HepG2 (cell line): Measurements from ENCODE around the gene SIK3. TPM values are rescaled to one million over a fixed set of nuclear protein-coding genes. Genes with fewer than 3 reads are reported as not detected.

Experiments used
- SPEN ChIP-seq: sonication (generic); formaldehyde crosslinking; IDR thresholded peaks from 2 replicates; pipeline ENCODE4 v1.5.1; 2020; ENCODE audit warnings: low read depth, mild to moderate bottlenecking, missing genetic modification reagents
- THAP8 ChIP-seq: sonication (generic); formaldehyde crosslinking; IDR thresholded peaks from 2 replicates; pipeline ENCODE4 v1.5.1; 2020; ENCODE audit warnings: missing genetic modification reagents, mild to moderate bottlenecking, borderline replicate concordance
- ZBTB40 ChIP-seq, 2 experiments: fragments of 450-650 bp in 1 of 2; sonication (generic) in 1 of 2; formaldehyde crosslinking in 1 of 2; IDR thresholded peaks; 2 replicates each; pipeline versions ENCODE4 v1.6.1 to v1.8.0; 2016 to 2022; ENCODE audit warnings: antibody characterized with exemption in 1 of 2, mild to moderate bottlenecking in 1 of 2, missing genetic modification reagents in 1 of 2
- ZNF652 ChIP-seq: IDR thresholded peaks from 2 replicates; pipeline ENCODE4 v1.6.1; 2016; ENCODE audit warnings: low read depth, borderline replicate concordance
- ZNF660 ChIP-seq: sonication (generic); formaldehyde crosslinking; IDR thresholded peaks from 2 replicates; pipeline ENCODE4 v1.5.1; 2020; ENCODE audit warnings: mild to moderate bottlenecking, low read depth, missing genetic modification reagents, borderline replicate concordance
- ZNF710 ChIP-seq: sonication (generic); formaldehyde crosslinking; IDR thresholded peaks from 2 replicates; pipeline ENCODE4 v1.5.0; 2020; ENCODE audit warnings: mild to moderate bottlenecking, missing genetic modification reagents, borderline replicate concordance
- ZSCAN21 ChIP-seq: sonication (generic); formaldehyde crosslinking; IDR thresholded peaks from 2 replicates; pipeline ENCODE4 v1.8.0; 2022; ENCODE audit warnings: mild to moderate bottlenecking, missing genetic modification reagents, moderate library complexity, borderline replicate concordance
- polyA plus RNA-seq, 8 experiments: library from polyadenylated mRNA; depleted of rRNA in 3 of 8; stranded (reverse) in 7 of 8; unstranded in 1 of 8; fragments of >200 nt; fragmentation: Illumina TruSeq in 4 of 8; extraction: Trizol in 4 of 8; gene quantifications; 2 replicates each; pipeline versions ENCODE4 v1.2.1 to v1.2.3, GENCODE V29; 2011 to 2016; ENCODE audit warnings: low read depth in 4 of 8, missing spikeins in 1 of 8, mixed read lengths in 1 of 8; ENCODE audit not compliant: insufficient read depth in 1 of 8
- total RNA-seq, 5 experiments: library from RNA; depleted of rRNA; stranded (reverse); fragments of >200 nt; fragmentation: Illumina TruSeq; extraction: Trizol; gene quantifications; 2 replicates each; pipeline ENCODE4 v1.2.3, GENCODE V29; 2016; ENCODE audit warnings: low read depth in 1 of 5

The SIK3 gene
- total and polyA plus RNA-seq, 2 of the 13 experiments (the other 11 are each of a cell fraction or from before 2014, with no cell fraction given) = 5.7 to 9.8 TPM

GRCh38 chr11:116994195-116994594, 104.0 kb downstream of the SIK3 start (continued):
- TF ChIP-seq THAP8 (CRISPR knock-in tag) = no peak
- TF ChIP-seq SPEN (CRISPR knock-in tag) = no peak
- TF ChIP-seq ZSCAN21 = no peak
- TF ChIP-seq ZBTB40 (IDR thresholded peaks at IDR 0.05) = no peak
- no peak for TF ChIP-seq ZBTB40 (CRISPR knock-in tag; IDR thresholded peaks at IDR 0.05)
- TF ChIP-seq ZNF710 (CRISPR knock-in tag) = no peak
- TF ChIP-seq ZNF660 (CRISPR knock-in tag) = no peak
- TF ChIP-seq ZNF652 (CRISPR knock-in tag) = no peak
